Brain microvascular endothelial cell (primary cell): ENCODE results near the gene NFIX.
"Not testable (repeated sequence)": the region's sequence is repeated elsewhere in the genome, so short reads cannot be mapped to it uniquely, and the experiment has no call there.

ENCODE experiments used
- DNase-seq: peaks from one replicate; pipeline ENCODE4 v3.0.0-alpha.2; 2020
- H3K27ac ChIP-seq: fragments of 250-450 bp; sonication (Bioruptor Pico); 2 replicates; pipeline ENCODE4 v1.5.1; 2020; ENCODE audit warnings: mild to moderate bottlenecking, moderate library complexity
- H3K27me3 ChIP-seq: fragments of 250-450 bp; sonication (Bioruptor Pico); replicated peaks from 2 replicates; pipeline ENCODE4 v1.5.1; 2020; ENCODE audit warnings: mild to moderate bottlenecking
- H3K36me3 ChIP-seq: fragments of 250-450 bp; sonication (Bioruptor Pico); replicated peaks from 2 replicates; pipeline ENCODE4 v1.5.1; 2020; ENCODE audit warnings: mild to moderate bottlenecking
- H3K4me3 ChIP-seq: 2 replicates; pipeline ENCODE4 v1.5.1; 2011; ENCODE audit warnings: low read depth, mild to moderate bottlenecking, control low read depth, low read length, moderate library complexity
- CTCF ChIP-seq: IDR thresholded peaks from 2 replicates; pipeline ENCODE4 v1.5.1; 2011; ENCODE audit warnings: low read depth, mild to moderate bottlenecking, moderate library complexity, low read length, control low read depth, inconsistent platforms; ENCODE audit errors: missing control alignments
- in situ Hi-C: cut with HindIII; loops from 2 replicates; pipeline ENCODE4 v1.10.0; 2017; ENCODE audit warnings: low sequenced_read_pairs, low pct_ligation_motif_present

Gene NFIX

GRCh38 chr19:12953138-12953798 lies 42.0 kb upstream of the NFIX start:
- H3K36me3 ChIP-seq: peaks cover 51% of the 10 kb centered on the region
- H3K27ac ChIP-seq: peak overlapping the region; percentile 86
- DNase-seq: no peak
- TF ChIP-seq CTCF: no peak
- no peaks in the 10 kb centered on the region for H3K27me3 ChIP-seq
- no peak overlapping the region for H3K4me3 ChIP-seq
- in situ Hi-C loops: no loop called here

GRCh38 chr19:12953799-12954611 lies 41.3 kb upstream of the NFIX start:
- peak overlapping the region; percentile 86 for H3K27ac ChIP-seq
- H3K4me3 ChIP-seq: no peak overlapping the region
- TF ChIP-seq CTCF: no peak
- DNase-seq: no peak
- H3K27me3 ChIP-seq: no peaks in the 10 kb centered on the region
- in situ Hi-C loops: no loop called here
- H3K36me3 ChIP-seq: peaks cover 44% of the 10 kb centered on the region

- no peak for TF ChIP-seq CTCF
- no peaks in the 10 kb centered on the region for H3K27me3 ChIP-seq
- in situ Hi-C loops: no loop called here
- H3K36me3 ChIP-seq: peaks cover 38% of the 10 kb centered on the region
- H3K4me3 ChIP-seq: no peak overlapping the region
- DNase-seq: no peak
- H3K27ac ChIP-seq: no peak overlapping the region
Measured at GRCh38 chr19:12954612-12954962, 40.7 kb upstream of the NFIX start.

GRCh38 chr19:12955575-12955974 lies 39.7 kb upstream of the NFIX start:
- in situ Hi-C loops, DNase-seq, H3K27ac ChIP-seq, H3K27me3 ChIP-seq: not testable (repeated sequence)
- Histone ChIP-seq H3K4me3 (peak overlapping the region; percentile 99), H3K36me3 (peaks cover 33% of the 10 kb centered on the region)

GRCh38 chr19:12955996-12956395 lies 39.3 kb upstream of the NFIX start:
- Histone ChIP-seq H3K27ac (no peak overlapping the region), H3K4me3 (peak overlapping the region; percentile 99), H3K27me3 (no peaks in the 10 kb centered on the region), H3K36me3 (peaks cover 29% of the 10 kb centered on the region)
- TF ChIP-seq CTCF: no peak
- in situ Hi-C loops: no loop called here
- DNase-seq: no peak

GRCh38 chr19:12956446-12957388 lies 38.6 kb upstream of the NFIX start, which contains the start of gene GADD45GIP1:
GADD45GIP1 (minus strand) TSS chr19:12957223; CDS start chr19:12957212, 11 bp downstream.
- Histone ChIP-seq H3K36me3 (peaks cover 22% of the 10 kb centered on the region), H3K27me3 (no peaks in the 10 kb centered on the region), H3K4me3 (peak within 1 kb of the TSS; percentile 99), H3K27ac (peak within 1 kb of the TSS; percentile 90)
- in situ Hi-C loops: no loop called here
- DNase-seq: peak; percentile 59
- TF ChIP-seq CTCF: no peak

GRCh38 chr19:12957389-12957952 lies 37.8 kb upstream of the NFIX start:
- Histone ChIP-seq H3K27ac (peak overlapping the region; percentile 90), H3K4me3 (peak overlapping the region; percentile 99), H3K36me3 (peaks cover 16% of the 10 kb centered on the region)
- H3K27me3 ChIP-seq, in situ Hi-C loops, DNase-seq: not testable (repeated sequence)
